A673 (cell line): ENCODE data around the gene VWA5B2. TPM values are rescaled to one million over a fixed set of nuclear protein-coding genes. Genes with fewer than 3 reads are reported as not detected.

Experiments
- BruUV-seq: library from RNA; stranded (reverse); fragments of 400-500 nt; replicated peaks from 2 replicates; lab custom pipeline; 2021; lab: Mats Ljungman, UMichigan
- CTCF ChIA-PET: fragments of 300-600 bp; sonication (Branson Sonifier 250); formaldehyde crosslinking; loops from one replicate; lab custom pipeline; 2022; ENCODE audit warnings: antibody characterized with exemption; lab: Charles Lee
- POLR2A ChIA-PET: fragments of 300-600 bp; sonication (Branson Sonifier 250); formaldehyde crosslinking; loops from one replicate; lab custom pipeline; 2022; ENCODE audit warnings: antibody characterized with exemption; ENCODE audit not compliant: low non-redundant PET; lab: Charles Lee
- DNase-seq: peaks from one replicate; pipeline ENCODE4 v3.0.0-alpha.2; 2015; ENCODE audit warnings: low spot score
- H3K27ac ChIP-seq: fragments of 200-600 bp; sonication (generic); 2 replicates; pipeline ENCODE4 v1.5.1; 2016; ENCODE audit warnings: mixed run types, low read depth, mild to moderate bottlenecking, mixed read lengths, antibody characterized with exemption, low read length; ENCODE audit not compliant: poor library complexity, severe bottlenecking
- H3K27me3 ChIP-seq: fragments of 200-600 bp; sonication (generic); replicated peaks from 2 replicates; pipeline ENCODE4 v1.6.1; 2017; ENCODE audit warnings: mixed run types, low read depth, mild to moderate bottlenecking, mixed read lengths, antibody characterized with exemption, low read length; ENCODE audit not compliant: insufficient read depth, poor library complexity
- H3K36me3 ChIP-seq: fragments of 200-600 bp; sonication (generic); 2 replicates; pipeline ENCODE4 v1.6.1; 2016; ENCODE audit warnings: mixed run types, mild to moderate bottlenecking, mixed read lengths, antibody characterized with exemption, low read length; ENCODE audit not compliant: insufficient read depth, poor library complexity, severe bottlenecking
- H3K4me1 ChIP-seq: fragments of 200-600 bp; sonication (generic); 2 replicates; pipeline ENCODE4 v1.6.1; 2017; ENCODE audit warnings: mixed run types, mild to moderate bottlenecking, mixed read lengths, antibody characterized with exemption, low read length; ENCODE audit not compliant: insufficient read depth, poor library complexity, severe bottlenecking
- H3K4me3 ChIP-seq: fragments of 200-600 bp; sonication (generic); 2 replicates; pipeline ENCODE4 v1.5.1; 2016; ENCODE audit warnings: low read depth, mixed run types, mild to moderate bottlenecking, mixed read lengths, low read length; ENCODE audit not compliant: poor library complexity, severe bottlenecking
- H3K9me3 ChIP-seq: fragments of 200-600 bp; sonication (generic); 2 replicates; pipeline ENCODE4 v1.6.1; 2016; ENCODE audit warnings: mixed run types, low read depth, mild to moderate bottlenecking, mixed read lengths, antibody characterized with exemption, low read length; ENCODE audit not compliant: poor library complexity, severe bottlenecking
- EZH2 ChIP-seq: fragments of 200-600 bp; sonication (generic); IDR thresholded peaks from 2 replicates; pipeline ENCODE4 v1.6.1; 2017; ENCODE audit warnings: borderline replicate concordance, low read depth, mild to moderate bottlenecking, mixed read lengths, antibody characterized with exemption, low read length; ENCODE audit not compliant: poor library complexity, severe bottlenecking
- intact Hi-C: fragments of 100-400 bp; cut with micrococcal nuclease; formaldehyde crosslinking; loops from one replicate; pipeline ENCODE4 v1.10.0; 2022; ENCODE audit not compliant: unreplicated experiment
- total RNA-seq: library from RNA; stranded (reverse); gene quantifications from 2 replicates; pipeline ENCODE4 v1.2.3, GENCODE V29; 2021
- TF ChIP-seq, protein P1 (sequence below): fragments of 300-800, 200-600 bp; sonication (generic); conservative IDR thresholded peaks from 2 replicates; pipeline ENCODE4 v1.5.1; 2017; ENCODE audit warnings: low read depth, mild to moderate bottlenecking, antibody characterized with exemption, low read length, moderate library complexity, mixed read lengths

VWA5B2 gene
- total RNA-seq, 1 experiment from 2014 or later, result 0.13 TPM

DNA sequence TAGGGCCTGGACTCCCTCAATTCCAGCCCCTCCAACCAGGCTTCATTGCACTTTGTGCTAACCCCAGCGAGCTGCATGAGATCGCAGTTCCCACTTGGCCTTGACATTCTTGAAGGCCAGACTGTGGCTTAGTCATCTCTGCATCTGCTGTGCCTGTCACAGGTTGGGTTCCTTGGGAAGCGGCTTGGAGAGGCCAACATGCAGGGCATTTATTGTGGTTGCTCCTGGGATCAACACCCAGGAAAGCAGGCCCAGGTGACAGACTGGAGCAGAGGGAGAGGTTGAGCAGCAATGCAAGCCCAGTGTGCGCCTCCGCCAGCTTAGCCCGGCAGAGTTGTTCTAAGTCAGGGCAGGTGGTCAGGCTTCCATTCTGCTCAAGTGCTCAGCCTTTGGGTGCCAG is 32.8 kb upstream of the VWA5B2 start:
- Histone ChIP-seq H3K27ac (no peak overlapping the region), H3K4me1 (no peaks in the 10 kb centered on the region), H3K36me3 (peaks cover 32% of the 10 kb centered on the region), H3K27me3 (no peaks in the 10 kb centered on the region), H3K9me3 (no peaks in the 10 kb centered on the region), H3K4me3 (no peak overlapping the region)
- no TSS peak for BruUV-seq
- no peak for TF ChIP-seq EZH2
- no peak for DNase-seq
- POLR2A ChIA-PET, result no interaction called here
- CTCF ChIA-PET, result interaction anchor here (0.5 kb wide), 1 partner anchor 22 kb away, joined by 5 read pairs; no protein-coding TSS in a partner anchor
- intact Hi-C loops, result no loop called here

DNA sequence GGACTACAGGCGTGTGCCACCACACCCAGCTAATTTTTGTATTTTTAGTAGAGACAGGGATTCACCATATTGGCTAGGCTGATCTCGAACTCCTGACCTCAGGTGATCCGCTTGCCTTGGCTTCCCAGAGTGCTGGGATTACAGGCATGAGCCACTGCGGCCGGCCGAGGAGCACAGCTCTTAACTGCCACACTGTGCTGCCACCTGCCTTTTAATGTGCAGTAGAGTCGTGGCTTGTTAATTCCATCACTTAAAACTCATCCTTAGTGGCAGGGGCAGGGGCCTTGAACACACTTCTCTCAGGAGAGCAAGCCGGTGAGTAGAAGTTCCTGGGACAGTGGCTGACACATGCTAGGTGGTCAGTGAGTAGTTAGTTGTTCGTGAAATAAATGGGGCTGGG is 30.9 kb upstream of the VWA5B2 start:
- Histone ChIP-seq H3K36me3 (peaks cover 12% of the 10 kb centered on the region), H3K4me1 (no peaks in the 10 kb centered on the region), H3K9me3 (no peaks in the 10 kb centered on the region), H3K27me3 (no peaks in the 10 kb centered on the region), H3K4me3 (no peak overlapping the region), H3K27ac (no peak overlapping the region)
- DNase-seq, result no peak
- ChIA-PET CTCF (interaction anchor here (0.6 kb wide), 1 partner anchor 824 kb away, joined by 4 read pairs; no protein-coding TSS in a partner anchor), POLR2A (no interaction called here)
- TF ChIP-seq EZH2, result no peak
- TF ChIP-seq, protein P1, sequence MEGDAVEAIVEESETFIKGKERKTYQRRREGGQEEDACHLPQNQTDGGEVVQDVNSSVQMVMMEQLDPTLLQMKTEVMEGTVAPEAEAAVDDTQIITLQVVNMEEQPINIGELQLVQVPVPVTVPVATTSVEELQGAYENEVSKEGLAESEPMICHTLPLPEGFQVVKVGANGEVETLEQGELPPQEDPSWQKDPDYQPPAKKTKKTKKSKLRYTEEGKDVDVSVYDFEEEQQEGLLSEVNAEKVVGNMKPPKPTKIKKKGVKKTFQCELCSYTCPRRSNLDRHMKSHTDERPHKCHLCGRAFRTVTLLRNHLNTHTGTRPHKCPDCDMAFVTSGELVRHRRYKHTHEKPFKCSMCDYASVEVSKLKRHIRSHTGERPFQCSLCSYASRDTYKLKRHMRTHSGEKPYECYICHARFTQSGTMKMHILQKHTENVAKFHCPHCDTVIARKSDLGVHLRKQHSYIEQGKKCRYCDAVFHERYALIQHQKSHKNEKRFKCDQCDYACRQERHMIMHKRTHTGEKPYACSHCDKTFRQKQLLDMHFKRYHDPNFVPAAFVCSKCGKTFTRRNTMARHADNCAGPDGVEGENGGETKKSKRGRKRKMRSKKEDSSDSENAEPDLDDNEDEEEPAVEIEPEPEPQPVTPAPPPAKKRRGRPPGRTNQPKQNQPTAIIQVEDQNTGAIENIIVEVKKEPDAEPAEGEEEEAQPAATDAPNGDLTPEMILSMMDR, result no peak
- intact Hi-C loops, result no loop called here
- no TSS peak for BruUV-seq

DNA sequence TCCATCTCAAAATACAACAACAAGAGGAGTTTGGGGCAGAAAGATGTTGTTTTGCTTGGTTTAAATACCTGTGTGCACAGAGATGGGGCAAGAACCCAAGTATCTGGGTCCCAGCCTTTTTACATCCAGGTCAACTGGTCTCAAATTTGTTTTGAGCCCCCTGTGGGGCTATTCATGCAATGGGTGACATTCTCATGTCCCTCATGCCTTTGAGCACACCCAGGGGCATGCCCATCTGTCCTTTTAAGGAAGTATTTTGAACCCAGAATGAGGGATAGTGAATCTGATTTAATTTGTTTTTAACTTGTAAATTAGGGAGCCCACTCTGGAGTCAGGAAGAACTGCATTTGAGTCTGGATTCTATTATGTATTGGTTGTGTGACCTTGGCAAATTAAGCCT is 28.6 kb upstream of the VWA5B2 start:
- ChIA-PET CTCF (no interaction called here), POLR2A (interaction anchor here (0.6 kb wide), 1 partner anchor 28 kb away, joined by 3 read pairs; no protein-coding TSS in a partner anchor)
- TF ChIP-seq, protein P1, result no peak
- no peak for TF ChIP-seq EZH2
- intact Hi-C loops, result no loop called here
- Histone ChIP-seq H3K4me1 (no peaks in the 10 kb centered on the region), H3K27me3 (no peaks in the 10 kb centered on the region), H3K36me3 (no peaks in the 10 kb centered on the region), H3K27ac (no peak overlapping the region), H3K9me3 (no peaks in the 10 kb centered on the region), H3K4me3 (no peak overlapping the region)
- DNase-seq, result no peak
- BruUV-seq, result no TSS peak

DNA sequence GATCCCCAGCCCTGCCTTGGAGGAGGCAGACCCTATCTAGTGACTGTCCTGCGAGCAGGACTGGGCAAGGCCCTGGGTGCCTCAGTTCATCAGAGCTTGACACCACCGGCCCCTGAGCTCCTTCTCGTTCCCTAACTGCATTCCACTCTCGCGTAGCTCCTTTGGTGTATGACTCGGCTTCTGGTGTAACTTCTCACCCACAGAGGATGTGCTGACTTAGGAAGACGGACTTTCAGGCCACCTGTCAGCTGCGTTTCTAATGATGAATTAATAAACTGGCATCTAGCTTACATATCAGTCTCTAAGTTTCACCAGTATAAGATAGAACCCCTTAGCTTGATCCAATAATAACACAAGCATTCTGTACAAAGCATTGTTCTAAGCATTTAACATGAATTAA is 25.9 kb upstream of the VWA5B2 start:
- H3K9me3 ChIP-seq, result no peaks in the 10 kb centered on the region
- H3K4me3 ChIP-seq, result no peak overlapping the region
- intact Hi-C loops, result no loop called here
- no peak for DNase-seq
- POLR2A ChIA-PET, result no interaction called here
- TF ChIP-seq, protein P1, result no peak
- no peak for TF ChIP-seq EZH2
- no peak overlapping the region for H3K27ac ChIP-seq
- H3K36me3 ChIP-seq, result no peaks in the 10 kb centered on the region
- CTCF ChIA-PET, result no interaction called here
- no TSS peak for BruUV-seq
- H3K4me1 ChIP-seq, result no peaks in the 10 kb centered on the region
- H3K27me3 ChIP-seq, result peaks cover 15% of the 10 kb centered on the region
